ENCODE results near the gene ZNF283.
"Not testable (repeated sequence)": the region's sequence is repeated elsewhere in the genome, so short reads cannot be mapped to it uniquely, and the experiment has no call there.

Gene ZNF283

DNA sequence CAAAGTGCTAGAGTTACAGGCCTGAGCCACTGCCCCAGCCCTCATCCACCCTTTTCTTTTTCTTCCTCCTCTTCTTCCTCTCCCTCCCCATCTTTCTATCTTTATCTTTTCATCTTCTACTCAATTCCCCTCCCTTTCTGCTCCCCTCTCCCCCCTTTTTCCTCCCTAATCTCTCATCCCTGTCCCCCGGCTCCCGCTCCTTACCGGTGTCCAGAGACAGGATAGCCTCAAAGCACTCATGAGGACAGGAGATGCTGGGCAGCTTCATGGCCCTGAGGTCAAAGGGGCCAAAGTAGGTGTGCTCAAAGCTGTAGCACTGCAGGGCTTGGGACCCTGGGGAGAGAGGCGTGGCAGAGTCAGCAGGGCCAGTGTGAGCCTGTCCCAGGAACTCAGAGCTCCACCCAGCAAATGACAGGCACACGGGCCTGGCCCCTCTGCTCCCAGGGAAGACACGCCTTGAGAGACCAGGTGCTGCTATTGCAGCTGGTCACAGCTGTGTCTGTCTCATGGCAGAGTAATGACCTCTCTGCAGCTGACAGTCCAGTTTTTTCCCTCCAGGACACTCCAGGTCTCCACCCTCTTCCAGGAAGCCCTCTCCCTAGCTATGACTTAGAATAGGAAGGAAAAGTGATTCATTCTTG is 27.5 kb upstream of the ZNF283 start:
- TF ChIP-seq, protein P1, sequence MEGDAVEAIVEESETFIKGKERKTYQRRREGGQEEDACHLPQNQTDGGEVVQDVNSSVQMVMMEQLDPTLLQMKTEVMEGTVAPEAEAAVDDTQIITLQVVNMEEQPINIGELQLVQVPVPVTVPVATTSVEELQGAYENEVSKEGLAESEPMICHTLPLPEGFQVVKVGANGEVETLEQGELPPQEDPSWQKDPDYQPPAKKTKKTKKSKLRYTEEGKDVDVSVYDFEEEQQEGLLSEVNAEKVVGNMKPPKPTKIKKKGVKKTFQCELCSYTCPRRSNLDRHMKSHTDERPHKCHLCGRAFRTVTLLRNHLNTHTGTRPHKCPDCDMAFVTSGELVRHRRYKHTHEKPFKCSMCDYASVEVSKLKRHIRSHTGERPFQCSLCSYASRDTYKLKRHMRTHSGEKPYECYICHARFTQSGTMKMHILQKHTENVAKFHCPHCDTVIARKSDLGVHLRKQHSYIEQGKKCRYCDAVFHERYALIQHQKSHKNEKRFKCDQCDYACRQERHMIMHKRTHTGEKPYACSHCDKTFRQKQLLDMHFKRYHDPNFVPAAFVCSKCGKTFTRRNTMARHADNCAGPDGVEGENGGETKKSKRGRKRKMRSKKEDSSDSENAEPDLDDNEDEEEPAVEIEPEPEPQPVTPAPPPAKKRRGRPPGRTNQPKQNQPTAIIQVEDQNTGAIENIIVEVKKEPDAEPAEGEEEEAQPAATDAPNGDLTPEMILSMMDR (IDR thresholded peaks at IDR 0.05; ENCODE audit: low read depth, low read length, poor library complexity, severe bottlenecking): no peak
- no peak for TF ChIP-seq EZH2phosphoT487 (IDR thresholded peaks at IDR 0.05; ENCODE audit: borderline replicate concordance, low read length)
- Histone ChIP-seq H3K4me2 (ENCODE audit: low read length) (no peak overlapping the region), H3K27ac (ENCODE audit: low read depth, low read length) (no peak overlapping the region)

DNA sequence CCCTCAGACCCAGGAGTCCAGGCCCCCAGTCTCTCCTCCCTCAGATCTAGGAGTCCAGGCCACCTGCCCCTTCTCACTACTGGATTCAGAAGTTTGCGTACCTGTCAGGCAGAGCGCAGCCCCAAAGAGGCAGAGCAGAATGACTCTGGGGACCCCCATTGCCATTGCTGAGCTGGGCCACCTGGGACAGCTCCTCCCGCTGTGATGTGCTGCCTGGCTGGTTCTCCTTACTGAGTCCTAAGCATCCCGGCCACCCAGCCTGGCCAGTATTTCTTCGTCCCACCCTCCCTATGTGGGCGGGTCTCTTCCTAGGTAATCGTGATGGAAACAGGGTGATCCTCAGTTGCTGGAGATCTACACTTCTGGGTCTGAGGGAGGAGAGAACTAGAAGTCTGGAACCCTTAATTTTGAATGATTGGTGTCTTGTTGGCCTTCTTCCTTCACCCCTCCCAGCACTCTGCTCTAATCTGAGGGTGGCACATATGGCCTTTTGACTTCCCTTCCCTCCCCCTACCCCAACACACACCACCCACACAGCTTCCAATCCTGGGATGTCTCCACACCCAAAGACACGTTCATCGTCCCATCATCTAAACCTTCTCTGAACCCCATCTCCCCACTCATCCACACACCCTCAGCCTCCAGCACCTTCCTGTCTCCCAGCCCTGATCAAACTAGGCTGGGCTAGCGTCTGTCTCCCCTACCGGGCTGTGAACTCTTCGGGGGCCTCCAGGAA is 24.7 kb upstream of the ZNF283 start, which contains the start of gene LYPD5:
Gene LYPD5, minus strand, starts transcription at position 232 of the 736 bp plus-strand sequence. Its CDS starts 67 bp downstream, at position 165.
- Histone ChIP-seq H4K20me1 (ENCODE audit: control insufficient read depth, insufficient read depth, low read depth, low read length) (no peaks in the 10 kb centered on the region), H3K9me3 (ENCODE audit: control insufficient read depth, insufficient read depth, low read length) (no peaks in the 10 kb centered on the region)

More for the DNA sequence above, 27.5 kb upstream of the ZNF283 start:
- Histone ChIP-seq H3K4me3 (ENCODE audit: low read length) (no peak overlapping the region), H4K20me1 (ENCODE audit: control insufficient read depth, insufficient read depth, low read depth, low read length) (no peaks in the 10 kb centered on the region), H3K36me3 (ENCODE audit: control insufficient read depth, low read length) (no peaks in the 10 kb centered on the region), H3K27me3 (ENCODE audit: control insufficient read depth, low read length) (peaks cover 5% of the 10 kb centered on the region; the same call in 1 of the 2 replicates), H3F3A (ENCODE audit: control insufficient read depth, insufficient read depth) (no peaks in the 10 kb centered on the region), H3K9me3 (ENCODE audit: control insufficient read depth, insufficient read depth, low read length) (no peaks in the 10 kb centered on the region), H3K4me1 (ENCODE audit: control insufficient read depth, low read length) (no peaks in the 10 kb centered on the region), H3K9me2 (replicated peaks; ENCODE audit: control insufficient read depth, low read length) (no peaks in the 10 kb centered on the region), H3K79me2 (ENCODE audit: control insufficient read depth, low read length) (no peaks in the 10 kb centered on the region)

DNA sequence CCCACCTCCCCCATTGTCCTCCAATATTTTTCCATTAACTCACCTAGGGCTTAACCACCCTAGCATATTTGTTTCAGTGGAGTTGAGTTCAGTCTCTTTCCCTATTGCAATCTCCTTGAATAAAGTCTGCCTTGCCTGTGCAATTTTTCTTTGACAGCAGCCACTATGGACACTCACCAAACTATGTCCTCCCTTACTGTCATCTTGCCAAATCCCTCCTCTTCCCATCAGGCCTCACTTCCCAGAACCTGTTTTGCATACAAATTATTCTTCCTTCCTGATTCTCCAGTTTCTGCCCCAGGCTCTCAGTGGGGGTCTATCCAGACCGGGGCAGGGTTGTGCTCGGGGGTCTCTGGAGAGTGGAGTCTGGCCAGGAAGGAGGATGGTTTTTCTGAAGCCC is 22.7 kb upstream of the ZNF283 start:
- Histone ChIP-seq H3K9me2 (replicated peaks; ENCODE audit: control insufficient read depth, low read length) (no peaks in the 10 kb centered on the region), H4K20me1 (ENCODE audit: control insufficient read depth, insufficient read depth, low read depth, low read length) (no peaks in the 10 kb centered on the region), H3K79me2 (ENCODE audit: control insufficient read depth, low read length) (no peaks in the 10 kb centered on the region), H3K4me1 (ENCODE audit: control insufficient read depth, low read length) (no peaks in the 10 kb centered on the region), H3K9me3 (ENCODE audit: control insufficient read depth, insufficient read depth, low read length) (no peaks in the 10 kb centered on the region), H3K4me3 (ENCODE audit: low read length) (no peak overlapping the region), H3K36me3 (ENCODE audit: control insufficient read depth, low read length) (no peaks in the 10 kb centered on the region), H3K4me2 (ENCODE audit: low read length) (no peak overlapping the region), H3F3A (ENCODE audit: control insufficient read depth, insufficient read depth) (no peaks in the 10 kb centered on the region), H3K27ac (ENCODE audit: low read depth, low read length) (no peak overlapping the region), H3K27me3 (ENCODE audit: control insufficient read depth, low read length) (0 out of 2 replicates have a peak, but pooled peaks cover 2% of the 10 kb centered on the region)
- TF ChIP-seq, protein P1 (IDR thresholded peaks at IDR 0.05; ENCODE audit: low read depth, low read length, poor library complexity, severe bottlenecking): no peak
- TF ChIP-seq EZH2phosphoT487 (IDR thresholded peaks at IDR 0.05; ENCODE audit: borderline replicate concordance, low read length): no peak

More for the DNA sequence above, 24.7 kb upstream of the ZNF283 start, which contains the start of gene LYPD5:
- H3K4me3 ChIP-seq (ENCODE audit: low read length): no peak within 1 kb of the TSS
- no peak for TF ChIP-seq EZH2phosphoT487 (IDR thresholded peaks at IDR 0.05; ENCODE audit: borderline replicate concordance, low read length)
- TF ChIP-seq, protein P1 (IDR thresholded peaks at IDR 0.05; ENCODE audit: low read depth, low read length, poor library complexity, severe bottlenecking): no peak
- peaks cover 5% of the 10 kb centered on the region; the same call in 1 of the 2 replicates for H3K27me3 ChIP-seq (ENCODE audit: control insufficient read depth, low read length)
- no peak within 1 kb of the TSS for H3K4me2 ChIP-seq (ENCODE audit: low read length)
- no peaks in the 10 kb centered on the region for H3K79me2 ChIP-seq (ENCODE audit: control insufficient read depth, low read length)
- H3K4me1 ChIP-seq (ENCODE audit: control insufficient read depth, low read length): no peaks in the 10 kb centered on the region
- no peaks in the 10 kb centered on the region for H3K36me3 ChIP-seq (ENCODE audit: control insufficient read depth, low read length)
- no peaks in the 10 kb centered on the region for H3K9me2 ChIP-seq (replicated peaks; ENCODE audit: control insufficient read depth, low read length)
- H3F3A ChIP-seq (ENCODE audit: control insufficient read depth, insufficient read depth): no peaks in the 10 kb centered on the region
- H3K27ac ChIP-seq (ENCODE audit: low read depth, low read length): no peak within 1 kb of the TSS

DNA sequence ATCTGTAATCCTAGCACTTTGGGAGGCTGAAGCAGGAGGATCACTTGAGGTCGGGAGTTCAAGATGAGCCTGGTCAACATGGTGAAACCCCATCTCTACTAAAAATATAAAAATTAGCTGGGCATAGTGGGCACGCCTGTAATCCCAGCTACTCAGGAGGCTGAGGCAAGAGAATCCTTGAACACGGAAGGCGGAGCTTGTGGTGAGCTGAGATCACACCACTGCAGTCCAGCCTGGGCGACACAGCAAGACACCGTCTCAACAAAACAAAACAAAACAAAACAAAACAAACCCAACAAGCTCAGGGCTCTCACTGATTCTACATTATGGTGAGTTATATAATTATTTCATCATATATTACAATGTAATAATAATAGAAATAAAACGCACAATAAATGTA is 20.7 kb upstream of the ZNF283 start:
- not testable (repeated sequence) for H3K4me3 ChIP-seq (ENCODE audit: low read length); H3K4me1 ChIP-seq (ENCODE audit: control insufficient read depth, low read length); H3F3A ChIP-seq (ENCODE audit: control insufficient read depth, insufficient read depth); H3K27ac ChIP-seq (ENCODE audit: low read depth, low read length); H3K79me2 ChIP-seq (ENCODE audit: control insufficient read depth, low read length); H3K9me3 ChIP-seq (ENCODE audit: control insufficient read depth, insufficient read depth, low read length); H3K9me2 ChIP-seq (replicated peaks; ENCODE audit: control insufficient read depth, low read length); H3K36me3 ChIP-seq (ENCODE audit: control insufficient read depth, low read length); H3K4me2 ChIP-seq (ENCODE audit: low read length); H4K20me1 ChIP-seq (ENCODE audit: control insufficient read depth, insufficient read depth, low read depth, low read length); H3K27me3 ChIP-seq (ENCODE audit: control insufficient read depth, low read length)

Data from DOHH2 (cell line).